Measurements from ENCODE around the gene THBS2.
A peak's percentile ranks its signal among the peaks of the same experiment; 100 is the strongest.
"Not testable (repeated sequence)": the region's sequence is repeated elsewhere in the genome, so short reads cannot be mapped to it uniquely, and the experiment has no call there.

Gene THBS2

DNA sequence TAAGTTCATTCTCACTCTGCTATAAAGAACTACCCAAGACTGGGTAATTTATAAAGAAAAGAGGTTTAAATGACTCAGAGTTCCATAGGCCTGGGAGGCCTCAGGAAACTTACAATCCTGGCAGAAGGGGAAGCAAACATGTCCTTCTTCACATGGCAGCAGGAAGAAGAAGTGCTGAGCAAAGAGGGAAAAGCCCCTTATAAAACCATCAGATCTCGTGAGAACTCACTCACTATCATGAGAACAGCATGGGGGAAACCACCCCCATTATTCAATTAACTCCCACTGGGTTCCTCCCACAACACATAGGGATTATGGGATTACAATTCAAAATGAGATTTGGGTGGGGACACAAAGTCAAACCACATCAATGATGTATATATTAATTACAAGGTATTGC lies 45.0 kb upstream of the THBS2 start:
- H3K79me1 ChIP-seq (replicated peaks; ENCODE audit: low read length, poor library complexity, severe bottlenecking); H3K4ac ChIP-seq (ENCODE audit: low read depth in 1 of 2, low read length in 2 of 2); H2BK5ac ChIP-seq (ENCODE audit: low read depth, low read length, poor library complexity, severe bottlenecking); H3K36me3 ChIP-seq (ENCODE audit: control insufficient read depth in 1 of 2, insufficient read depth in 2 of 2, low read depth in 1 of 2, low read length in 2 of 2); H4K91ac ChIP-seq (ENCODE audit: low read length); H3K18ac ChIP-seq (ENCODE audit: low read depth in 1 of 2, low read length in 2 of 2); H4K8ac ChIP-seq (ENCODE audit: low read length); H3K9ac ChIP-seq (ENCODE audit: low read length); H2BK15ac ChIP-seq (ENCODE audit: low read depth, poor library complexity, severe bottlenecking); H3K27ac ChIP-seq (ENCODE audit: low read length, poor library complexity, severe bottlenecking); H2AK5ac ChIP-seq (ENCODE audit: low read length, severe bottlenecking); H2BK12ac ChIP-seq (ENCODE audit: low read length in 2 of 2); H2BK120ac ChIP-seq (ENCODE audit: low read depth, low read length); H3K4me3 ChIP-seq (ENCODE audit: insufficient read depth in 1 of 2, low read depth in 1 of 2, low read length in 2 of 2); H3K4me1 ChIP-seq (ENCODE audit: control insufficient read depth, insufficient read depth, low read depth, low read length); H3K4me2 ChIP-seq (ENCODE audit: low read length, poor library complexity, severe bottlenecking); DNase-seq; H3K14ac ChIP-seq (ENCODE audit: low read length in 2 of 2); H2AFZ ChIP-seq (ENCODE audit: low read depth, low read length); H3K27me3 ChIP-seq (ENCODE audit: control insufficient read depth in 1 of 2, insufficient read depth in 1 of 2, low read length in 2 of 2); H3K23ac ChIP-seq (ENCODE audit: low read length in 2 of 2): not testable (repeated sequence)
- H3K9me3 ChIP-seq (ENCODE audit: control insufficient read depth, low read length), result peaks cover 34% of the 10 kb centered on the region
- no CpG with 5 or more reads among the region's 1 CpG for WGBS

DNA sequence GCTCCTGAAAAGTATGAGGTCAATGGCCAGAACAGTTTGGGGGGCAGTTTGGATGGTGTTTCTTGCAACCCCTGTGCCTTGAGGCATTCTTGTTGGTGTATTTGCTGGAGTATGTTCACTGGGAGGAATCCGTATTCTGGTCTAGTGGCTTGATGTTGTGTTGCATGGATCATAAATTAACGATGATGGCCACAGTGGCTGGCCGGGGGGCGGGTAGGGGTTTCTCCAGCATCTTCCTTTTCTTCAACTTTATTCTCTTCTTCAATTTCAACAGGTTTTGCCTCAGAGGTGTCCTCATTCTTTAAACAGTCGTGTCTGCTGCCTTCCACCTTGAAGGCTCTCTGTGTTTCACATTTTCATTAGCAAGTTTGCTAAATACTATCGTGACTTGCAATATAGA lies 43.0 kb upstream of the THBS2 start:
- no peak for DNase-seq
- 72% methylated on average over 4 of the region's 6 CpGs for WGBS
- no peak overlapping the region for H2AFZ ChIP-seq (ENCODE audit: low read depth, low read length)

DNA sequence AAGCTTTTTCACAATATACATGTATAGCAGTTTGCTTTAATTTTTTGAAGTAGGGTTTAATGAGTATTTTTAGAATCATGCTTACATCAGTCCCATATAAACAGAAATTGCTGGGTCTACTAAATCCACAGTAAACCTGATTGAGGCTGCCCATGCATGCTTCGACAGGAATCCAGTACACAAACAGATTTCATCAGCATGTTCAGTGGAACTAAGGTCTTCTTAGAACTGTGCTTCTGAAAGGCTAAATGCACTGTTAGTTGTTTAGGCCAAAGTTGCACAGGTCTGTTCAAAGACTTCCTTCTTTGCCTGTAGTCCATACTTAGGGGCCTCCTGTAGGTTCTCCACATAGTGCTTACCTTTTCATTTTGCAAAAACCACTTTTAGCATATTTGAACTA lies 42.5 kb upstream of the THBS2 start:
- H3K36me3 ChIP-seq (ENCODE audit: control insufficient read depth in 1 of 2, insufficient read depth in 2 of 2, low read depth in 1 of 2, low read length in 2 of 2), result no peaks in the 10 kb centered on the region
- H3K4me3 ChIP-seq (ENCODE audit: insufficient read depth in 1 of 2, low read depth in 1 of 2, low read length in 2 of 2), result no peak overlapping the region
- no peak overlapping the region for H3K4ac ChIP-seq (ENCODE audit: low read depth in 1 of 2, low read length in 2 of 2)
- 62% methylated on average over 1 of the region's 1 CpG for WGBS
- no peaks in the 10 kb centered on the region for H3K79me1 ChIP-seq (replicated peaks; ENCODE audit: low read length, poor library complexity, severe bottlenecking)
- peak overlapping the region; percentile 53 for H2AK5ac ChIP-seq (ENCODE audit: low read length, severe bottlenecking)
- H3K14ac ChIP-seq (ENCODE audit: low read length in 2 of 2), result no peak overlapping the region
- no peak overlapping the region for H2BK12ac ChIP-seq (ENCODE audit: low read length in 2 of 2)
- H3K18ac ChIP-seq (ENCODE audit: low read depth in 1 of 2, low read length in 2 of 2), result no peak overlapping the region
- no peak overlapping the region for H3K4me2 ChIP-seq (ENCODE audit: low read length, poor library complexity, severe bottlenecking)
- H3K9me3 ChIP-seq (ENCODE audit: control insufficient read depth, low read length), result peaks cover 33% of the 10 kb centered on the region
- peaks cover 11% of the 10 kb centered on the region for H3K4me1 ChIP-seq (ENCODE audit: control insufficient read depth, insufficient read depth, low read depth, low read length)
- no peak overlapping the region for H2AFZ ChIP-seq (ENCODE audit: low read depth, low read length)
- H3K9ac ChIP-seq (ENCODE audit: low read length), result no peak overlapping the region
- no peak overlapping the region for H3K27ac ChIP-seq (ENCODE audit: low read length, poor library complexity, severe bottlenecking)
- no peak overlapping the region for H4K8ac ChIP-seq (ENCODE audit: low read length)
- DNase-seq, result no peak
- H2BK120ac ChIP-seq (ENCODE audit: low read depth, low read length), result no peak overlapping the region
- H2BK15ac ChIP-seq (ENCODE audit: low read depth, poor library complexity, severe bottlenecking), result no peak overlapping the region
- H2BK5ac ChIP-seq (ENCODE audit: low read depth, low read length, poor library complexity, severe bottlenecking), result no peak overlapping the region
- H3K23ac ChIP-seq (ENCODE audit: low read length in 2 of 2), result no peak overlapping the region
- H4K91ac ChIP-seq (ENCODE audit: low read length), result no peak overlapping the region
- H3K27me3 ChIP-seq (ENCODE audit: control insufficient read depth in 1 of 2, insufficient read depth in 1 of 2, low read length in 2 of 2), result no peaks in the 10 kb centered on the region

More for the DNA sequence above, 43.0 kb upstream of the THBS2 start:
- Histone ChIP-seq H3K14ac (ENCODE audit: low read length in 2 of 2) (no peak overlapping the region), H4K8ac (ENCODE audit: low read length) (no peak overlapping the region), H3K36me3 (ENCODE audit: control insufficient read depth in 1 of 2, insufficient read depth in 2 of 2, low read depth in 1 of 2, low read length in 2 of 2) (no peaks in the 10 kb centered on the region), H3K18ac (ENCODE audit: low read depth in 1 of 2, low read length in 2 of 2) (no peak overlapping the region), H3K4me3 (ENCODE audit: insufficient read depth in 1 of 2, low read depth in 1 of 2, low read length in 2 of 2) (no peak overlapping the region), H3K23ac (ENCODE audit: low read length in 2 of 2) (no peak overlapping the region), H2BK5ac (ENCODE audit: low read depth, low read length, poor library complexity, severe bottlenecking) (no peak overlapping the region), H3K79me1 (replicated peaks; ENCODE audit: low read length, poor library complexity, severe bottlenecking) (no peaks in the 10 kb centered on the region), H3K4ac (ENCODE audit: low read depth in 1 of 2, low read length in 2 of 2) (no peak overlapping the region), H3K27me3 (ENCODE audit: control insufficient read depth in 1 of 2, insufficient read depth in 1 of 2, low read length in 2 of 2) (no peaks in the 10 kb centered on the region), H2BK15ac (ENCODE audit: low read depth, poor library complexity, severe bottlenecking) (no peak overlapping the region), H3K9ac (ENCODE audit: low read length) (no peak overlapping the region), H3K4me2 (ENCODE audit: low read length, poor library complexity, severe bottlenecking) (no peak overlapping the region), H2BK120ac (ENCODE audit: low read depth, low read length) (no peak overlapping the region), H2AK5ac (ENCODE audit: low read length, severe bottlenecking) (peak overlapping the region; percentile 53), H2BK12ac (ENCODE audit: low read length in 2 of 2) (no peak overlapping the region), H3K9me3 (ENCODE audit: control insufficient read depth, low read length) (peaks cover 33% of the 10 kb centered on the region), H3K27ac (ENCODE audit: low read length, poor library complexity, severe bottlenecking) (no peak overlapping the region), H4K91ac (ENCODE audit: low read length) (no peak overlapping the region), H3K4me1 (ENCODE audit: control insufficient read depth, insufficient read depth, low read depth, low read length) (peaks cover 7% of the 10 kb centered on the region)

DNA sequence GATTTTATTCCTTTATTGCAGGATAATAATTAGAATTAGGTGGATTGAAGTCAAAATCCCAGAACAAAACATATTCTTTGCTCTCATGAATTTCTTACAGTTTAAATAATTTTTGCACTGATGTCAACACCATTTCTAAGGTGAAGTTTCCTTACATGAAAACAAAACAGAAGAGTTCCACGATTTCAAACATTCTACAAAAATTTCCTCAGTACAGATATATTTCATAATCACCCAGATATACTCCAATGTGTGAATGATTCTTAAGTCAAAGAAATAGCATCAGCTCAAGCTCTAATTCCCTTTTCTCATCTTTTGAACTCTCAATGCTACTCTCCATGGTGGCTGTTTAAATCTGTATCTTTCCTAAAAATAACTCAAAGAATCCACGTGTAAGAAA lies 39.5 kb upstream of the THBS2 start:
- no peak overlapping the region for H2BK15ac ChIP-seq (ENCODE audit: low read depth, poor library complexity, severe bottlenecking)
- H3K14ac ChIP-seq (ENCODE audit: low read length in 2 of 2), result no peak overlapping the region
- H2BK12ac ChIP-seq (ENCODE audit: low read length in 2 of 2), result no peak overlapping the region
- no peak overlapping the region for H3K18ac ChIP-seq (ENCODE audit: low read depth in 1 of 2, low read length in 2 of 2)
- no peaks in the 10 kb centered on the region for H3K36me3 ChIP-seq (ENCODE audit: control insufficient read depth in 1 of 2, insufficient read depth in 2 of 2, low read depth in 1 of 2, low read length in 2 of 2)
- no peak for DNase-seq
- no peaks in the 10 kb centered on the region for H3K79me1 ChIP-seq (replicated peaks; ENCODE audit: low read length, poor library complexity, severe bottlenecking)
- no peak overlapping the region for H4K8ac ChIP-seq (ENCODE audit: low read length)
- H3K23ac ChIP-seq (ENCODE audit: low read length in 2 of 2), result no peak overlapping the region
- H2BK5ac ChIP-seq (ENCODE audit: low read depth, low read length, poor library complexity, severe bottlenecking), result no peak overlapping the region
- 53% methylated on average over 1 of the region's 2 CpGs for WGBS
- H3K9me3 ChIP-seq (ENCODE audit: control insufficient read depth, low read length), result peaks cover 27% of the 10 kb centered on the region
- H2BK120ac ChIP-seq (ENCODE audit: low read depth, low read length), result no peak overlapping the region
- H3K27ac ChIP-seq (ENCODE audit: low read length, poor library complexity, severe bottlenecking), result peak overlapping the region; percentile 61
- H3K27me3 ChIP-seq (ENCODE audit: control insufficient read depth in 1 of 2, insufficient read depth in 1 of 2, low read length in 2 of 2), result no peaks in the 10 kb centered on the region
- no peak overlapping the region for H2AK5ac ChIP-seq (ENCODE audit: low read length, severe bottlenecking)
- H3K4me3 ChIP-seq (ENCODE audit: insufficient read depth in 1 of 2, low read depth in 1 of 2, low read length in 2 of 2), result no peak overlapping the region
- no peak overlapping the region for H3K4ac ChIP-seq (ENCODE audit: low read depth in 1 of 2, low read length in 2 of 2)
- no peak overlapping the region for H3K4me2 ChIP-seq (ENCODE audit: low read length, poor library complexity, severe bottlenecking)
- H4K91ac ChIP-seq (ENCODE audit: low read length), result no peak overlapping the region
- H2AFZ ChIP-seq (ENCODE audit: low read depth, low read length), result no peak overlapping the region
- peaks cover 25% of the 10 kb centered on the region for H3K4me1 ChIP-seq (ENCODE audit: control insufficient read depth, insufficient read depth, low read depth, low read length)
- H3K9ac ChIP-seq (ENCODE audit: low read length), result peak overlapping the region; percentile 73
